Activated CD4-positive, CD25-positive, alpha-beta regulatory T cell treated with anti-CD3 and anti-CD28 coated beads, Interleukin-2, amount 50 U/mL, for 72 hours (primary cell): ENCODE measurements around the gene EPHA5.

Source experiments
- DNase-seq: peaks from one replicate; pipeline ENCODE4 v3.0.0; 2021

EPHA5 gene

GRCh38 chr4:65623506-65623905, 46.8 kb downstream of the EPHA5 start:
- DNase-seq, result no peak

- no peak for DNase-seq
Measured at GRCh38 chr4:65617416-65617815, 52.9 kb downstream of the EPHA5 start.

GRCh38 chr4:65604515-65604914, 65.8 kb downstream of the EPHA5 start:
- DNase-seq, result no peak

GRCh38 chr4:65600656-65601055, 69.6 kb downstream of the EPHA5 start:
- DNase-seq, result no peak

GRCh38 chr4:65599340-65599739, 70.9 kb downstream of the EPHA5 start:
- no peak for DNase-seq

GRCh38 chr4:65597697-65598096, 72.6 kb downstream of the EPHA5 start:
- no peak for DNase-seq

GRCh38 chr4:65592089-65592488, 78.2 kb downstream of the EPHA5 start:
- no peak for DNase-seq

GRCh38 chr4:65589921-65590320, 80.4 kb downstream of the EPHA5 start:
- no peak for DNase-seq

GRCh38 chr4:65589331-65589730, 81.0 kb downstream of the EPHA5 start:
- no peak for DNase-seq

- DNase-seq, result no peak
Measured at GRCh38 chr4:65580551-65580950, 89.7 kb downstream of the EPHA5 start.

- no peak for DNase-seq
Measured at GRCh38 chr4:65566473-65566872, 103.8 kb downstream of the EPHA5 start.

- no peak for DNase-seq
Measured at GRCh38 chr4:65561164-65561563, 109.1 kb downstream of the EPHA5 start.

GRCh38 chr4:65559270-65559669, 111.0 kb downstream of the EPHA5 start:
- DNase-seq, result no peak

GRCh38 chr4:65552057-65552456, 118.2 kb downstream of the EPHA5 start:
- DNase-seq, result no peak

GRCh38 chr4:65550500-65550899, 119.8 kb downstream of the EPHA5 start:
- DNase-seq, result no peak

GRCh38 chr4:65546882-65547416, 123.3 kb downstream of the EPHA5 start:
- no peak for DNase-seq

GRCh38 chr4:65538571-65538970, 131.7 kb downstream of the EPHA5 start:
- DNase-seq, result no peak

GRCh38 chr4:65535113-65535512, 135.2 kb downstream of the EPHA5 start:
- no peak for DNase-seq

GRCh38 chr4:65521666-65522065, 148.6 kb downstream of the EPHA5 start:
- DNase-seq, result no peak

- DNase-seq, result no peak
Measured at GRCh38 chr4:65515646-65516045, 154.6 kb downstream of the EPHA5 start.

GRCh38 chr4:65510976-65511375, 159.3 kb downstream of the EPHA5 start:
- no peak for DNase-seq

GRCh38 chr4:65508168-65508567, 162.1 kb downstream of the EPHA5 start:
- no peak for DNase-seq

GRCh38 chr4:65502131-65502701, 168.1 kb downstream of the EPHA5 start:
- no peak for DNase-seq

- no peak for DNase-seq
Measured at GRCh38 chr4:65498606-65499005, 171.7 kb downstream of the EPHA5 start.

GRCh38 chr4:65495439-65495838, 174.8 kb downstream of the EPHA5 start:
- no peak for DNase-seq
